Measurements from ENCODE around the gene SCAMP5. TPM values are rescaled to one million over a fixed set of nuclear protein-coding genes. Genes with fewer than 3 reads are reported as not detected.

Gene SCAMP5
- total RNA-seq, 1 donor from 2014 or later: 28.4 TPM

DNA sequence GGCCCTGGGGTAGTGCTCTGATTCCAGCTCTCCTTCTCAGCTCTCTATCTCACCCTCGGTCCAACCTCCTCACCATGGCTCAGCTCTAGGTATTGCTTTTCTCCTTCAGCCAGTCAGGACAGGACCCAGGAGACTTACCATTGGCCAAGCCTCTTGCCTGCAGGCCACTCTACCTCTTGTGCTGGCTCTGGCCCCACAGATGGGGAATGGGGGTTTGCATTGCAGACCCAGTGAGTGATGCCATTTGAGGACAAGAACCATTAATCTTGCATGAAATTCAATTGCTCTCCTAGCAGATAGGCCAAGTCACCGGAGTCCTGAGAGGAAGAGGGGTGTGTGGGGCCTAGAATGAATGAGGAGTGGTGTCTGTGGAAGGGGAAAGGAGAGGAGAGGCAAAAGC is 32.7 kb upstream of the SCAMP5 start:
- Mint-ChIP-seq H3K4me3 (no peak overlapping the region), H3K36me3 (no peaks in the 10 kb centered on the region), H3K9me3 (no peaks in the 10 kb centered on the region), H3K4me1 (peaks cover 9% of the 10 kb centered on the region), H3K27ac (no peak overlapping the region), H3K27me3 (ENCODE audit: low read depth) (peaks cover 79% of the 10 kb centered on the region)
- no peak for TF ChIP-seq CTCF (IDR thresholded peaks at IDR 0.05; ENCODE audit: unreplicated experiment)
- DNase-seq (ENCODE audit: low spot score in 2 of 2, unreplicated experiment in 2 of 2): no peak

DNA sequence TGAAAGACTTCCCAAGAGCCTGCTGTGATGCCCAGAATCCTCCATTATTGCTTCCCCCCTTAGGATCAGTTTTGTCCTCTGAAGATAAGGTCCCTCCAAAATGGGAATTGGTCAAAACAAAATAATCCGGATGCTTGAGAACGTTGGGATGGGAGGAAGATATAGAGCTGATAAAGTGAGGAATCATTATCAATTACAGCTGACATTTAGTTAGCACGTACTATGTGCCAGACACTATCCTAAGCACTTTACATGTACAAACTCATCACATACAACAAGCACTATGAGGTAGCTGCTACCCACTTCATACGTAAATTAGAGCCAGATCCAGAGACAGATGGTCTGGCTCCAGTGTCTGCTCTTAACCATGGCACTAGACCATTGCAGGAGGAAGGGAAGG is 32.1 kb upstream of the SCAMP5 start:
- H3K4me3 Mint-ChIP-seq: no peak overlapping the region
- H3K27me3 Mint-ChIP-seq (ENCODE audit: low read depth): peaks cover 73% of the 10 kb centered on the region
- H3K9me3 Mint-ChIP-seq: no peaks in the 10 kb centered on the region
- no peak for TF ChIP-seq CTCF (IDR thresholded peaks at IDR 0.05; ENCODE audit: unreplicated experiment)
- no peak for DNase-seq (ENCODE audit: low spot score in 2 of 2, unreplicated experiment in 2 of 2)
- H3K4me1 Mint-ChIP-seq: peaks cover 6% of the 10 kb centered on the region
- no peaks in the 10 kb centered on the region for H3K36me3 Mint-ChIP-seq
- H3K27ac Mint-ChIP-seq: no peak overlapping the region

DNA sequence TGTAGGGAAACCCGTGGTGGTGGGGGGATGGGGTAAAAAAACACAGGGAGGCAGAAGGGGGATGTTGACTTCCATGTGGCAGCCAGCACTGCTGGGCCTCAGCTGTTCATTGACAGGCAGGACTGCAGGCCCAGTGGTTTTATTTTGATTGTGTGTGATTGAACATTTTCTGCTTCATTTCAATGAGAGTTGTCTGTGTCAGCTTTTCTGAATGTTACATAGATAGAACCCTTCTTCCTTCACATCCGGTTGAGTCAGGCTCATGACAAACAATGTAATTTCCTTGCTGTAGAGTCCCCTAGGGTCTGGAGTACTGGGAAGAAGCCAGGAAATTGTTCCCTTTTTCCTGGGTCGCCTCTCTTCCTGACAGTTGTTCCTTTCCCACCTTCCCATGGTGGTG is 30.6 kb upstream of the SCAMP5 start:
- Mint-ChIP-seq H3K9me3 (no peaks in the 10 kb centered on the region), H3K4me3 (no peak overlapping the region), H3K27me3 (ENCODE audit: low read depth) (peaks cover 57% of the 10 kb centered on the region), H3K36me3 (no peaks in the 10 kb centered on the region), H3K4me1 (no peaks in the 10 kb centered on the region), H3K27ac (no peak overlapping the region)
- no peak for DNase-seq (ENCODE audit: low spot score in 2 of 2, unreplicated experiment in 2 of 2)
- TF ChIP-seq CTCF (IDR thresholded peaks at IDR 0.05; ENCODE audit: unreplicated experiment): no peak

- no peak for DNase-seq (ENCODE audit: low spot score in 2 of 2, unreplicated experiment in 2 of 2)
- Mint-ChIP-seq H3K27me3 (ENCODE audit: low read depth) (peaks cover 29% of the 10 kb centered on the region), H3K9me3 (no peaks in the 10 kb centered on the region), H3K27ac (no peak overlapping the region), H3K4me3 (no peak overlapping the region), H3K36me3 (no peaks in the 10 kb centered on the region), H3K4me1 (no peaks in the 10 kb centered on the region)
- TF ChIP-seq CTCF (IDR thresholded peaks at IDR 0.05; ENCODE audit: unreplicated experiment): no peak
Measured at GRCh38 chr15:74967670-74968069, 27.7 kb upstream of the SCAMP5 start.

GRCh38 chr15:74976159-74976558 is 19.2 kb upstream of the SCAMP5 start:
- H3K27me3 Mint-ChIP-seq (ENCODE audit: low read depth): peaks cover 43% of the 10 kb centered on the region
- no peak overlapping the region for H3K4me3 Mint-ChIP-seq
- H3K4me1 Mint-ChIP-seq: no peaks in the 10 kb centered on the region
- H3K36me3 Mint-ChIP-seq: no peaks in the 10 kb centered on the region
- TF ChIP-seq CTCF (IDR thresholded peaks at IDR 0.05; ENCODE audit: unreplicated experiment): no peak
- no peak for DNase-seq (ENCODE audit: low spot score in 2 of 2, unreplicated experiment in 2 of 2)
- H3K27ac Mint-ChIP-seq: no peak overlapping the region
- no peaks in the 10 kb centered on the region for H3K9me3 Mint-ChIP-seq

DNA sequence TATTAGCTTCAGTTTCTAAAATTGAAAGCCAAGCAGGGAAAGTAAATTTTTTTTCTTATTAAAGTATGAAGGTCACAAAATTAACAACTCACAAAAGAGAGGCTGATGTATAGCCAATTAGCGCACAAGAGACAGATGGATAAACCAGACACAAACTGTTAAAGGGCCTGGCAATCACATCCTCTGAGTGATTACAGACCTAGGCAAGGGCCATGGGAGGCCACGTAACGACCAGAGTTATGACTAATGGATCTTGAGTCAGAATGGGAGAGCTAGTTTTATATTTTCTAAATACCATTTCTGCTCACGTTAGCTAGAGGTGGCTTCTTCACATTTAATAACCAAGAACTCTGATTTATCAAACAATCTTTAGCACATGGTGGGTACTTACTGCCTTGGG is 17.8 kb upstream of the SCAMP5 start:
- H3K9me3 Mint-ChIP-seq: no peaks in the 10 kb centered on the region
- no peaks in the 10 kb centered on the region for H3K36me3 Mint-ChIP-seq

More for the DNA sequence above, 17.8 kb upstream of the SCAMP5 start:
- H3K27ac Mint-ChIP-seq: no peak overlapping the region
- DNase-seq (ENCODE audit: low spot score in 2 of 2, unreplicated experiment in 2 of 2): no peak
- no peak overlapping the region for H3K4me3 Mint-ChIP-seq
- no peak for TF ChIP-seq CTCF (IDR thresholded peaks at IDR 0.05; ENCODE audit: unreplicated experiment)
- peaks cover 47% of the 10 kb centered on the region for H3K27me3 Mint-ChIP-seq (ENCODE audit: low read depth)
- no peaks in the 10 kb centered on the region for H3K4me1 Mint-ChIP-seq
